GM19324 (cell line): Measurements from ENCODE around the gene HAUS7.

Experiments
- ATAC-seq: cut with Tn5 transposase; IDR thresholded peaks from one replicate; pipeline ENCODE4 v1.9.1; 2021; ENCODE audit warnings: mild to moderate bottlenecking, moderate library complexity; ENCODE audit not compliant: unreplicated experiment, low FRiP score

HAUS7 gene

GRCh38 chrX:153470411-153471363 lies at the start of gene HAUS7:
Gene HAUS7, minus strand, starts transcription at chrX:153470576. Its CDS starts 19 bp downstream, at chrX:153470557.
- ATAC-seq = peak; percentile 80

GRCh38 chrX:153519569-153520286 lies 49.4 kb upstream of the HAUS7 start:
- no peak for ATAC-seq

- no peak for ATAC-seq
Observed at GRCh38 chrX:153517946-153518834, 47.8 kb upstream of the HAUS7 start.

GRCh38 chrX:153517423-153517822 lies 47.0 kb upstream of the HAUS7 start, which contains the start of gene ATP2B3:
Gene ATP2B3, plus strand, starts transcription at chrX:153517642. Its CDS starts 18,606 bp downstream, at chrX:153536248.
- no peak for ATAC-seq

- no peak for ATAC-seq
Observed at GRCh38 chrX:153516073-153516472, 45.7 kb upstream of the HAUS7 start.

- no peak for ATAC-seq
Observed at GRCh38 chrX:153515435-153515834, 45.1 kb upstream of the HAUS7 start.

GRCh38 chrX:153514259-153514658 lies 43.9 kb upstream of the HAUS7 start:
- ATAC-seq = no peak

GRCh38 chrX:153513265-153513664 lies 42.9 kb upstream of the HAUS7 start:
- ATAC-seq = no peak

GRCh38 chrX:153512501-153512893 lies 42.1 kb upstream of the HAUS7 start:
- no peak for ATAC-seq

GRCh38 chrX:153511784-153512500 lies 41.6 kb upstream of the HAUS7 start:
- ATAC-seq = no peak

- no peak for ATAC-seq
Observed at GRCh38 chrX:153510383-153510782, 40.0 kb upstream of the HAUS7 start.

- no peak for ATAC-seq
Observed at GRCh38 chrX:153509592-153509991, 39.2 kb upstream of the HAUS7 start.

GRCh38 chrX:153507484-153508178 lies 37.3 kb upstream of the HAUS7 start:
- ATAC-seq = peak; percentile 69

- no peak for ATAC-seq
Observed at GRCh38 chrX:153505361-153505760, 35.0 kb upstream of the HAUS7 start.

GRCh38 chrX:153504445-153505016 lies 34.2 kb upstream of the HAUS7 start:
- ATAC-seq = no peak

- ATAC-seq = no peak
Observed at GRCh38 chrX:153502796-153503195, 32.4 kb upstream of the HAUS7 start.

- no peak for ATAC-seq
Observed at GRCh38 chrX:153502131-153502530, 31.8 kb upstream of the HAUS7 start.

GRCh38 chrX:153501530-153501929 lies 31.2 kb upstream of the HAUS7 start:
- ATAC-seq = no peak
